ENCODE measurements around the gene PTBP3.

Gene PTBP3

DNA sequence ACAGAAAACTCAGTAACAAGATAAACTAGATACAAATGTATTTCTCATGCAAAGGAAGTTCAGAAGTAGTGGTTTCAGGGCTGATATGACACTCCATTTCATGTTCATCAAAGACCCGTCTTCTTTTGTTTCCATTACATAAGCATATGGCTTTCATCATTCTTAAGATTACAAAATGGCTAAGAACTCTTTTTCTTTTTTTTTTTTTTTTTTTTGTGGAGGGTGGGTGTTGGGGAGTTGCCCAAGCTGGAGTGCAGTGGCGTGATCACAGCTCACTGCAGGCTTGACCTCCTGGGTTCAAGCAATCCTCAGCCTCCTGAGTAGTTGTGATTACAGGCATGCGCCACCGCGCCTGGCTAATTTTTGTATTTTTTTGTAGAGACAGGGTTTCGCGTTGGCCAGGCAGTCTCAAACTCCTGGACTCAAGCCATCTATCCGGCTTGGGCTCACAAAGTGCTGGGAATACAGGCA, 22.0 kb upstream of the PTBP3 start:
- DNase-seq: no peak

GRCh38 chr9:112354081-112354743, 20.8 kb upstream of the PTBP3 start:
- no peak for DNase-seq

GRCh38 chr9:112352209-112352608, 18.8 kb upstream of the PTBP3 start:
- DNase-seq: no peak

GRCh38 chr9:112351184-112351583, 17.8 kb upstream of the PTBP3 start:
- no peak for DNase-seq

GRCh38 chr9:112349008-112349333, 15.6 kb upstream of the PTBP3 start:
- no peak for DNase-seq

- peak; percentile 69 for DNase-seq
These were observed 15.0 kb upstream of the PTBP3 start for GRCh38 chr9:112348257-112349007.

- DNase-seq: peak; percentile 84
These were observed 8.3 kb upstream of the PTBP3 start for GRCh38 chr9:112341730-112342129.

DNA sequence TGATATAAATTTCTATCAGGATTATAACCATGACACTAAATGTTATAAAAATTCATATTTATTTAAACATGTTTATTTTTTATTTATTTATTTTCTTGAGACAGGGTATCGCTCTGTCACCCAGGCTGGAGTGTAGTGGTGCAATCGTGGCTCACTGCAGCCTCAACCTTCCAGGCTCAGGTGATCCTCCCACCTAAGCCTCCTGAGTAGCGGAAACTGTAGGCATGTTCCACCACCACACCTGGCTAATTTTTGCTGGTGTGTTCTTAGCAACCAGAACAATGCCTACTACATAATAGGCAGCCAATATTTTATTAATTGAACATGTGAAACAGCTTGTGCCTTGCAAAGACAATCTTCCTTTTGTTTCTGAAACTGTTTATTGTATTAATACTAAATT, 6.5 kb upstream of the PTBP3 start:
- no peak for DNase-seq

- peak; percentile 77 for DNase-seq
These were observed 5.1 kb upstream of the PTBP3 start for GRCh38 chr9:112338561-112338960.

DNA sequence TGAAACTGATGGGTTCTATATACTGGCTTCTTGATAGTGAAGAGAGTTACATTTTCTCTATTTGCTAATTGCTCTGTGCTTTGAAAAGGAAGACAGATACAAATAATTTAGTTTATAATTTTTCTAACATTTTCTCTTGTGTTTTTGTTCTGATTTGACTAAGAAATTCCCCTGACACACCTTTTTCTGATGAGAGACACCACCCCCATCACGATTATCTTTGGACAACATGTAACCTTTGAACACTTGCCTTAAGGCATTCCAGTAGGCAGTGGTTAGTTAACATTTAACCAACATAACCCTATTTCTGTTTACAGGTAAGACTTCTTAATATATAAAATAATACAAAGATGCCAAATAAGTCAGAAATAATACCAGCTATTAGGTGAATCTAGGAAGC, 4.1 kb upstream of the PTBP3 start:
- no peak for DNase-seq

DNA sequence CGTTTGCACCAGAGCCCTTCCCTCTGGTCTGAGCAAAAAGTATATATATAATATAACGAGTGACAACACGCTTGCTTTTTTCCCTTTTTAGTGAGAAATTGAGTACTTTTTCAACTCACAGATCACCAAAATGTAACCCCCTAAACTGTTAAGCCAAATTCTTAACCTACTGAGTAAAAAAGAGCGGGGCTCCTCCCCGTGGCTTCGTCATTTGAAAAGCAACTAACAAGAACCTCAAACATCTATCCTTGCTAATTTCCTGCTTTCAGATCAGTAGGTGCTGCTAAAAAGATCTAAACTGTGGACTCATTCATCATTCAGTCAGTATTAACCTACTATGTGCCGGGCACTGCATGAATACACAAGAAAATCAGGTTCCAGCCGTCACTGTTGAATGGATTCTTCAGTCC, 1.0 kb upstream of the PTBP3 start:
- peak; percentile 55 for DNase-seq

- DNase-seq: peak; percentile 98
These were observed 416 bp upstream of the PTBP3 start for GRCh38 chr9:112333639-112334431.

- no peak for DNase-seq
These were observed 794 bp downstream of the PTBP3 start for GRCh38 chr9:112332674-112332976.

DNA sequence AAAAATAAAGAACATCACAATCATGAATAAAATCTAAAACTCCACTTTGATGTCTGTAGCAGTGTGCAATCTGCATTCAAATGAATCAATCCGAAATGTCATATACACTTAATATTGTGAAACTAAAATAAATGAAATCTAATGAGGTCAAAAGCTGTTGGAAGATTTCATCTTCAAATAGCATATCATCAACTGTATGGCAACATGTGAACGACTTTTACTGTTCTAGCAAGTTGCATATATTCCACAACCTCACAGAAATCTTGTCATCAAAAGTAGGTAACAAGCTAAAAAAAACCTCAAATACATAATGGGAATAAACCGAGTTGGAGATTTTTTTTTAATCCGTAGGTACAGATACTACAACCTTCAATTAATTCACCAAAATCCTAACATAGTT, 1.2 kb downstream of the PTBP3 start:
- DNase-seq: no peak

DNA sequence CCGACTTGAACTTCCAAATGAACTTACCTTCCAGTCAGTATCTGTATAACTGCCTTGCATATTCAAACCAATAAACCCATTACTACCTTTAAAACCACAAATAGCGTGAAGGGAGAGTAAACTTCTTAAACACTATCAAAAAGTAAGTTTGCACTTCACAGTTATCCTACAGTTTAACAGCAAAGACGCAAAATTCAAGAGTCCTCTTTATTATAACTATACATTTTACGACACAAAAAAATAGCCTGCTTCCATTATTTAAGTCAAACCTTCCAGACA, 1.8 kb downstream of the PTBP3 start:
- no peak for DNase-seq

GRCh38 chr9:112328545-112328944, 4.9 kb downstream of the PTBP3 start:
- DNase-seq: no peak

GRCh38 chr9:112327718-112328450, 5.5 kb downstream of the PTBP3 start:
- peak; percentile 34 for DNase-seq

DNA sequence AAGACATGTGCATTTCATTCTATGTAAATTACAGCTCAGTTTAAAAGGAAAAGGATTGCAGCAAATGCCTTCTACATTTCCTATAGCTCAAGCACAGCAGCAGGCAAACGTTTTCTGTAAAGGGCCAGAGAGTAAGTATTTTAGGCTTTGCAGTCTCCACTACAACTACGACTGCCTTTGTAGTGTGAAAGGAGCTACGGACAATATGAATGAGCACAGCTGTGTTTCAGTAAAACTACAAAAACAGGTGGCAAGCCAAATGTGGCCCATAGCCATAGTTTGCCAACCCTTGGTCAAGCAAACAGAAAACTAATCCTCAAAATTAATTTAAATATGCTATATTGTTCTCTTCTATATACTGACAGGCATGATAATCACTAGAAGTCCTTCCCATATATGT, 7.2 kb downstream of the PTBP3 start:
- no peak for DNase-seq

DNA sequence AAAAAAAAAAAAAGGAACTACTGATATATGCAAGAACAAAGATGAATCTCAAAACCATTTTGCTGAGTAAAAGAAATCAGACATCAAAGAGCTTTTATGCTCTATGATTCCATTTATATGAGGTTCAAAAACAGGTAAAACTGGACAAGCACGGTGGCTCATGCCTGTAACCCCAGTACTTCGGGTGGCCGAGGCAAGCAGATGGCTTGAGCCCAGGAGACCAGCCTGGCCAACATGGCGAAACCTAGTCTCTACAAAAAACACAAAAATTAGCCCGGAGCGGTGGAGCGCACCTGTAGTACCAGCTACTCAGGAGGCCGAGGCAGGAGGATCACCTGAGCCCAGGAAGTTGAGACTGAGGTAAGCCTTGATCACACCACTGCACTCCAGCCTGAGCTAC, 7.8 kb downstream of the PTBP3 start:
- DNase-seq: no peak

GRCh38 chr9:112325127-112325526, 8.3 kb downstream of the PTBP3 start:
- no peak for DNase-seq

DNA sequence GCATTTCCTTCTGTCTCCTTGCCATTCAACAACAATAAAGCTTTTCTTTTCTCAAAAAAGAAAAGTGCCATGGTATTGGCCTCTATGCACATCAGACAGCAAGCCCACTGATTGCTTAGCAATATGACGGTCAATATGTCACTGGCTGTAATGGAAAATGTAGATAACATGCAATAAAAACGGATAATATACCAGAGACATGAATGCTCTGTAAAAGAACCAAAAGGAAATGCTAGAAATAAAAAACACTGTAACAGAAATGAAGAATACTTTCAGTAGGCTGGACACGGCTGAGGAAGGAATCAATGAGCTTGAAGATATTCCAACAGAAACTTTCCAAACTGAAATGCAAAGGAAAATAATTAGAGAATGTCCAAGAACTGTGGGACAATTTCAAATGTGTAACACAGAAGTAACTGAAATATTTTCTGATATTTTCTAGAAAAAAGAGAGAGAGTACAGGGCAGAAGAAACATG, 10.0 kb downstream of the PTBP3 start:
- DNase-seq: no peak

DNA sequence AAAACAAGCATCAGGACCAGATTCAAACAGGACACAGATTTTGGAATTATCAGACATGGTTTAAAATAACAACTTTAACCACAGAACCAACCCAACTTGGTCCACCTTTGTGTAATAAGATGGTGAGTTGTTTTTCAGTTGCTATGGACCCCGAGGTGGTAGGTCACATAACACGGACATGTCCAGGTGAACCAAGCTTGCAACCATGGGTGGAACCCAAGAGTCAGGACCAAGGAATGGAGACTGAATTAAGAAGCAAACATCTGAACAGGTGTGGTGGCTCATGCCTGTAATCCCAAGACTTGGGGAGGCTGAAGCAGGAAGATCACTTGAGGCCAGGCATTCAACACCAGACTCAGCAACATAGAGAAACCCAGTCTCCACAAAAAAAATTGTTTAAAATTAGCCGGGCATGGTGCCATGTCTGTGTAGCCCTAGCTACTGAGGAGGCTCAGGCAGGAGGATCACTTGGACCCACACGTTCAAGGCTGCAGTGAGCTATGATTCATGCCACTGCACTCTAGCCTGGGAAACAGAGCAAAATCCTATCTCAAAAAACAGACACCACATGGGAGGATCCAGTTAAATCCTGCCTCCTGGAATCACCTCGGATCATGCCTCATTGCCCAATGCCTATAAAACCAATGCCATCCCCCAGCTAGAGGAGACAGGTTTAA, 10.6 kb downstream of the PTBP3 start:
- DNase-seq: no peak
